Natural killer cell (primary cell): ENCODE results near the gene C1QTNF7. TPM values are rescaled to one million over a fixed set of nuclear protein-coding genes. Genes with fewer than 3 reads are reported as not detected.

ENCODE experiments used
- ATAC-seq, 3 donors: fragments of 150-1000 bp in 2 of 3; fragments of 200-7000 bp in 1 of 3; cut with Tn5 transposase; 1 replicate in 1 of 3; 2 replicates in 2 of 3; pipeline ENCODE4 v1.10.0; 2021; ENCODE audit warnings: mild to moderate bottlenecking in 2 of 3, moderate library complexity in 2 of 3
- DNase-seq, 2 donors: peaks; one replicate each; pipeline versions ENCODE4 v3.0.0 to v3.0.0-alpha.2; 2013 to 2021; ENCODE audit warnings: mixed read lengths in 1 of 2
- H3K27ac ChIP-seq: one replicate; pipeline ENCODE4 v1.5.1; 2013; ENCODE audit warnings: mild to moderate bottlenecking, low read length
- H3K27me3 ChIP-seq: one replicate; pipeline ENCODE4 v1.6.1; 2013; ENCODE audit warnings: low read length; ENCODE audit not compliant: control insufficient read depth, insufficient read depth
- H3K36me3 ChIP-seq: one replicate; pipeline ENCODE4 v1.6.1; 2013; ENCODE audit warnings: low read length; ENCODE audit not compliant: control insufficient read depth, insufficient read depth
- H3K4me1 ChIP-seq: one replicate; pipeline ENCODE4 v1.6.1; 2013; ENCODE audit warnings: low read length; ENCODE audit not compliant: control insufficient read depth, insufficient read depth
- H3K4me3 ChIP-seq: one replicate; pipeline ENCODE4 v1.5.1; 2013; ENCODE audit warnings: low read length
- H3K9me3 ChIP-seq: one replicate; pipeline ENCODE4 v1.6.1; 2013; ENCODE audit warnings: low read length; ENCODE audit not compliant: control insufficient read depth, insufficient read depth
- H3K27ac Mint-ChIP-seq, 2 donors: one replicate each; pipeline ENCODE4 v1.8.0; 2022; ENCODE audit warnings: mild to moderate bottlenecking in 2 of 2, mixed read lengths in 2 of 2, moderate library complexity in 1 of 2
- H3K27me3 Mint-ChIP-seq, 2 donors: one replicate each; pipeline ENCODE4 v1.8.0; 2022; ENCODE audit warnings: low read depth in 2 of 2, mixed read lengths in 2 of 2
- H3K36me3 Mint-ChIP-seq: one replicate; pipeline ENCODE4 v1.8.0; 2022; ENCODE audit warnings: mixed read lengths
- H3K4me1 Mint-ChIP-seq, 2 donors: one replicate each; pipeline ENCODE4 v1.8.0; 2022; ENCODE audit warnings: mixed read lengths in 2 of 2
- H3K4me3 Mint-ChIP-seq: one replicate; pipeline ENCODE4 v1.8.0; 2022; ENCODE audit warnings: mild to moderate bottlenecking, moderate library complexity, mixed read lengths
- H3K9me3 Mint-ChIP-seq, 2 donors: one replicate each; pipeline ENCODE4 v1.8.0; 2022; ENCODE audit warnings: mixed read lengths in 2 of 2
- WGBS: methylation state at CpG from one replicate; pipeline ENCODE4 v1.1.7; 2013; ENCODE audit warnings: missing lambda C conversion rate; ENCODE audit not compliant: insufficient coverage; 5-methylcytosine and 5-hydroxymethylcytosine counted together
- intact Hi-C: fragments of 100-400 bp; cut with micrococcal nuclease; formaldehyde crosslinking; loops from one replicate; pipeline ENCODE4 v1.14.2; 2022
- total RNA-seq, 4 donors: library from RNA; stranded (reverse); fragments of 120-200 nt in 1 of 4; gene quantifications; one replicate each; pipeline versions ENCODE4 v1.2.3 to v1.2.4, GENCODE V29; 2013 to 2022
- TF ChIP-seq, protein P1 (sequence below): fragments of 200-600 bp; IDR thresholded peaks from one replicate; pipeline ENCODE4 v1.8.0; 2022; ENCODE audit warnings: antibody characterized with exemption

The C1QTNF7 gene
- total RNA-seq, 3 donors from 2014 or later (not counting 1 experiment from before 2014, with no cell fraction given), result not detected

DNA sequence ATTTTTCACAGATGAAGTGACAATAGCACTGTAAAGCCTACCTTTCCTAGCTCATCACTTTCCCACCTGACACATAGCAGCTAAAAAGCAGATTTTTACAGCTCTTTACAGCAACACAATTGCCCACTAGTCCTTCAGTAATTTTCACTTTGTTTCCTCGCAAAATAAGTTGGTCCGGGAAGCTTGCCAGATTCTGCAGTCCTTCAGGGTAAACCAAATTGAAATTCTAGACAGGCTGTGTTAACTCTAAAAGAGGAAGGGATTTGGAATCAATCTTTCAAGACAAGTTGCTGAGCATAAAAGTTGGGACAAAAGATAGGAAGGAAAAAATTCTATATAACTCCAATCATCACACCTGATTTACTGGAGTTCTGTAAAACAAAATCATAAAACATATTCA, 8.7 kb downstream of the C1QTNF7 start:
- no peak for ATAC-seq
- no peak for DNase-seq
- Mint-ChIP-seq H3K4me3 (no peak overlapping the region), H3K9me3 (no peaks in the 10 kb centered on the region), H3K4me1 (no peaks in the 10 kb centered on the region), H3K36me3 (no peaks in the 10 kb centered on the region), H3K27ac (no peak overlapping the region), H3K27me3 (peaks cover 0 to 6% of the 10 kb centered on the region in 2 donors)
- H3K4me1 ChIP-seq, result no peaks in the 10 kb centered on the region
- no peak overlapping the region for H3K27ac ChIP-seq
- H3K36me3 ChIP-seq, result no peaks in the 10 kb centered on the region
- TF ChIP-seq, protein P1, sequence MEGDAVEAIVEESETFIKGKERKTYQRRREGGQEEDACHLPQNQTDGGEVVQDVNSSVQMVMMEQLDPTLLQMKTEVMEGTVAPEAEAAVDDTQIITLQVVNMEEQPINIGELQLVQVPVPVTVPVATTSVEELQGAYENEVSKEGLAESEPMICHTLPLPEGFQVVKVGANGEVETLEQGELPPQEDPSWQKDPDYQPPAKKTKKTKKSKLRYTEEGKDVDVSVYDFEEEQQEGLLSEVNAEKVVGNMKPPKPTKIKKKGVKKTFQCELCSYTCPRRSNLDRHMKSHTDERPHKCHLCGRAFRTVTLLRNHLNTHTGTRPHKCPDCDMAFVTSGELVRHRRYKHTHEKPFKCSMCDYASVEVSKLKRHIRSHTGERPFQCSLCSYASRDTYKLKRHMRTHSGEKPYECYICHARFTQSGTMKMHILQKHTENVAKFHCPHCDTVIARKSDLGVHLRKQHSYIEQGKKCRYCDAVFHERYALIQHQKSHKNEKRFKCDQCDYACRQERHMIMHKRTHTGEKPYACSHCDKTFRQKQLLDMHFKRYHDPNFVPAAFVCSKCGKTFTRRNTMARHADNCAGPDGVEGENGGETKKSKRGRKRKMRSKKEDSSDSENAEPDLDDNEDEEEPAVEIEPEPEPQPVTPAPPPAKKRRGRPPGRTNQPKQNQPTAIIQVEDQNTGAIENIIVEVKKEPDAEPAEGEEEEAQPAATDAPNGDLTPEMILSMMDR, result no peak
- no peaks in the 10 kb centered on the region for H3K9me3 ChIP-seq
- no peak overlapping the region for H3K4me3 ChIP-seq
- WGBS, result 38% methylated on average over 2 of the region's 2 CpGs
- H3K27me3 ChIP-seq, result no peaks in the 10 kb centered on the region
- intact Hi-C loops, result no loop called here

DNA sequence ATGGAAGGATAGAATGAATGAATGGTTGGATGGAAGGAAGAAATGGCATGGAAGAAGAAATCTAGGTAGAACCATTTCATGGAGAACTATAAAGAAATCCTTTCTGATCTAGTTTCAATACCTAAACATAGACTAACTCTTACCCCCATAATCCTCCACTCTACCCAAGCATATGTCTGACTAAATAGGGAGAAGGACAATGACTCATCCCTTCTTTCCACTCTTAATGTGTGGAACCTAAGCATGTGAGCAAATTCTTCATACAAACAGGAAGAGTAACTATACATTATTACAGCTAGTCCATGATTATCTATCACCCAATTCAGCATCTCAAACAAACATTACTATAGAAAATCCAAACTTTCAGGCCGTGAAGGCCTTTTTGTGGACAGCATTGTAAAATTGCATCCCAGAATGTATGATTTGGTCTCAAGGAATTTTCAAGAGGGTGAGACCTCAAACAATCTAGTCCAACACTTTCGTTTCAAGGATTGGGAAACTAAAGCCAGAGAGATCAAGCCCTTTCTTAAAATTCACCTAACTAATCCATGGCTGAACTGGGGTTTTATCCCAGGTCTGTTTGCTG, 11.2 kb downstream of the C1QTNF7 start:
- no peak overlapping the region for H3K4me3 ChIP-seq
- 81% methylated on average over 2 of the region's 2 CpGs for WGBS
- no peak overlapping the region for H3K27ac Mint-ChIP-seq
- no peaks in the 10 kb centered on the region for H3K36me3 Mint-ChIP-seq
- H3K27me3 Mint-ChIP-seq, result peaks cover 0 to 6% of the 10 kb centered on the region in 2 donors
- H3K9me3 Mint-ChIP-seq, result no peaks in the 10 kb centered on the region
- ATAC-seq, result no peak
- H3K4me1 Mint-ChIP-seq, result no peaks in the 10 kb centered on the region
- no peaks in the 10 kb centered on the region for H3K9me3 ChIP-seq
- intact Hi-C loops, result no loop called here
- DNase-seq, result no peak
- no peaks in the 10 kb centered on the region for H3K27me3 ChIP-seq
- no peak overlapping the region for H3K4me3 Mint-ChIP-seq
- H3K36me3 ChIP-seq, result no peaks in the 10 kb centered on the region
- TF ChIP-seq, protein P1, result no peak
- H3K27ac ChIP-seq, result no peak overlapping the region
- no peaks in the 10 kb centered on the region for H3K4me1 ChIP-seq

DNA sequence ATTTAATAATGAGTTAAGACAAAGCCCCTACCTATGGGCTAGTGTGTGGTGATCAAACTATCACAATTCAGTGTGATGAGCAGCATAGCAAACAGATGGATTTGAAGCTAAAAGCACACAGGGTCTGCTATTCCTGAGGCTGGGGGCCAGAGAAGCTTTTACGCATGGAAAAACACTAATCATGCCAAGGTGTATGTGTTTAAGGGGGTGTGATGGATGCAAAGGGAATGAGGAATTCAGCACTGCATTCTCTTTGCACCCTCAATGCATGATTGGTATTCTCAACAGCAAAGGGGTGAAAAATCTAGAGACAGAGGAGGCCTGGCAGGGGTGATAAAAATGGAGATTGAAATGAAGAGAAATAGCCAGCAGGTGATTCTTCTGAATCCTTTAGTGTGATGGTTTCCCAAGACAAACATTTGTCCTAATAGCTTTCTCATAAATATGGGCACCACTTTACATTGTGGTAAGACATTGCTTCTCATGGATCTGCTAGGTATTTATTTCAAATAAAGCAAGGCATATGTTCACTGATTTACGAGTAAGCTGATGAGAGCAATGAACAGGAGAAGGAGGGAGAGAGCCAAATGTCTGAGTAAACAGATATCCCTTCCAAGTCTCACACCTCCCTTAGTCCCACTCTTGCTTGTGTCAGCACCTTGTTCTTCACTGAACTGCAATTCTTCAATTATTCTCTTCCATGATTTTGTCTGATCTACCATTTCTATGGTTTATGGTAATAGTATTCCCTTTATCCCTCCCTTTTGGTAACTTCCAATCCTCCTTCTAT, 15.7 kb downstream of the C1QTNF7 start:
- 92% methylated on average over 2 of the region's 2 CpGs for WGBS
- no peak for ATAC-seq
- intact Hi-C loops, result no loop called here
- no peak for DNase-seq
- Mint-ChIP-seq H3K27me3 (peaks cover 0 to 8% of the 10 kb centered on the region in 2 donors), H3K27ac (no peak overlapping the region), H3K9me3 (no peaks in the 10 kb centered on the region), H3K4me1 (no peaks in the 10 kb centered on the region), H3K4me3 (no peak overlapping the region), H3K36me3 (no peaks in the 10 kb centered on the region)
- H3K4me3 ChIP-seq, result no peak overlapping the region
- H3K36me3 ChIP-seq, result no peaks in the 10 kb centered on the region
- H3K9me3 ChIP-seq, result no peaks in the 10 kb centered on the region
- H3K4me1 ChIP-seq, result no peaks in the 10 kb centered on the region
- TF ChIP-seq, protein P1, result no peak
- H3K27me3 ChIP-seq, result no peaks in the 10 kb centered on the region
- H3K27ac ChIP-seq, result no peak overlapping the region
